Stimulated activated naive CD8-positive, alpha-beta T cell treated with anti-CD3 and anti-CD28 coated beads, Interleukin-15, Interleukin-2, amounts not matched to agents 100 ng/mL and 50 ng/mL, for 24 hours (primary cell): ENCODE data around the gene NME1.

Experiments
- H3K27ac Mint-ChIP-seq: one replicate; pipeline ENCODE4 v1.8.0; 2021; ENCODE audit warnings: mild to moderate bottlenecking, mixed read lengths
- H3K27me3 Mint-ChIP-seq: one replicate; pipeline ENCODE4 v1.8.0; 2021; ENCODE audit warnings: mixed read lengths
- H3K36me3 Mint-ChIP-seq: one replicate; pipeline ENCODE4 v1.8.0; 2021; ENCODE audit warnings: low read depth, mixed read lengths
- H3K4me1 Mint-ChIP-seq: one replicate; pipeline ENCODE4 v1.8.0; 2021; ENCODE audit warnings: low read depth, mixed read lengths
- H3K4me3 Mint-ChIP-seq: one replicate; pipeline ENCODE4 v1.8.0; 2021; ENCODE audit warnings: mild to moderate bottlenecking, mixed read lengths
- H3K9me3 Mint-ChIP-seq: one replicate; pipeline ENCODE4 v1.8.0; 2021; ENCODE audit warnings: mixed read lengths

NME1 gene

DNA sequence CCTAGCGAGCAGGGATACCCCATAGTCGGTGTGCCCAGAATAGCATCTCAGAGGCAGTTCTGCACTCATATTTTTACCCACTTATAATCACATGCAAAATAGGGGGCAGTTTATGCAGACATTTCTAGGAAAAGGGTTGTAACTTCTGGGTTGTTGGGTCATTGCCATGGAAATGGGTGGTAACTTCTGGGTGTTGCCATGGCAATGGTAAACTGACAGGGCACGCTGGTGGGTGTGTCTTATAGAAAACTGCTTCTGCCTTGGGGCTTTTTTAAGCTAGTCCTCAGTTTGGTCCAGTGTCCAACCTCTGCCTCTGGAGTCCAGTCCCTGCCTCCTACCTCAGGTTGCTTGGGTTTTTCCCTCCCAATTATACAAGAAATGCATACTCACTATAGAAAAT is 25.3 kb upstream of the NME1 start:
- Mint-ChIP-seq H3K36me3 (no peaks in the 10 kb centered on the region), H3K4me1 (peaks cover 22% of the 10 kb centered on the region), H3K4me3 (no peak overlapping the region), H3K9me3 (no peaks in the 10 kb centered on the region), H3K27ac (no peak overlapping the region), H3K27me3 (no peaks in the 10 kb centered on the region)

DNA sequence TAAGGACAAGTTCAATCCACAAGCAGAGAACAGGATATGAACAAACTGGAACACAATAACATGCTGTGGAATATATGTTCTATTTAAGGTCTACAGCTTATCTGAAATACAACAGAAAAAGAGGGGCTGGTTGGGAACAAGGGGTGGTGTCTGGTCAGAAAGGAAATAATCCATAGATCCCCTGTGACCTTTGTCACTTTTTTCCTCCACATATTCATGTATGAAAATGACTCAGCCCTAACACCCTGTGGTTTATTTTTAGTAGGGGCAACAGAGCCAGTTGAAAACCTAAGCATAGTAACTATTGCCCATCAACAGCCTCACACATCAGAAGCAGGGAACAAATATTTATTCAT is 20.4 kb upstream of the NME1 start:
- no peak overlapping the region for H3K27ac Mint-ChIP-seq
- H3K27me3 Mint-ChIP-seq = no peaks in the 10 kb centered on the region
- no peak overlapping the region for H3K4me3 Mint-ChIP-seq
- no peaks in the 10 kb centered on the region for H3K36me3 Mint-ChIP-seq
- H3K9me3 Mint-ChIP-seq = no peaks in the 10 kb centered on the region
- peaks cover 21% of the 10 kb centered on the region for H3K4me1 Mint-ChIP-seq

DNA sequence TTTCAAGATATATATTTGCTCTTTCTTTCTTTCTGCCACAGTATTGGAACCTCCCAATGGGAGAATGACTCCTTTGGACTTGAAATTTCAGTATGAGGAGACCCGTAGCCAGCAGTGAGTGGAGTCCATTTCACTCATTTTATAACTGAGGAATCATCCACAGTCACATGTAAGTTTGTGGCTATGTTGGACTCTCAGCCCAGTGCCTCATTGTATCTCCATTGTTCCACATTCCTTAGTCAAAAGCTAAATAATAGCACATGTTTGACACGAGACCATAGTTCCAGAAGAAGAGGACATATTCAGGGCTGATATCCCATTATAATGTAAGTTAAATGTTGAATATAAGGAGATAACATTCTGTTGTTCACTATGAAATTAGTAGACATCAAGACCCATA is 20.0 kb upstream of the NME1 start:
- no peaks in the 10 kb centered on the region for H3K36me3 Mint-ChIP-seq
- no peak overlapping the region for H3K4me3 Mint-ChIP-seq
- H3K27ac Mint-ChIP-seq = no peak overlapping the region
- H3K27me3 Mint-ChIP-seq = no peaks in the 10 kb centered on the region
- H3K4me1 Mint-ChIP-seq = peaks cover 17% of the 10 kb centered on the region
- H3K9me3 Mint-ChIP-seq = no peaks in the 10 kb centered on the region

DNA sequence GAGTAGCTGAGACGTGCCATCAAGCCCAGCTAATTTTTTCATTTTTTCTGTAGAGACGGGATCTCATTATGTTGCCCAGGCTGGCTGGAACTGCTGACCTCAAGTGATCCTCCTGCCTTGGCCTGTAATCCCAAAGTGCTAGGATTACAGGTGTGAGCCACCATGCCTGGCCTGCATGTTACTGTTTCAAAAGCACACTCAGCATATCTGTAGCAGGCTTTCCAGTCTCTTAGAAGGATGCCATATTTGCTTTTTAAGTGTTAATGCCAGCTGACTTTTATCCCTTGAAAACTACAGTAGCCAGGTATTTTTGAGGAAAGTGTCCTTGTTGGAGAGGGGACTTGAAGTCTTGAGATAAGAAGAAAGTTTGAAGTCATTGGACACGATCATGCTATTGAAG is 17.4 kb upstream of the NME1 start:
- H3K36me3 Mint-ChIP-seq = no peaks in the 10 kb centered on the region
- peaks cover 17% of the 10 kb centered on the region for H3K4me1 Mint-ChIP-seq
- H3K9me3 Mint-ChIP-seq = no peaks in the 10 kb centered on the region
- H3K4me3 Mint-ChIP-seq = no peak overlapping the region
- H3K27me3 Mint-ChIP-seq = no peaks in the 10 kb centered on the region
- no peak overlapping the region for H3K27ac Mint-ChIP-seq

DNA sequence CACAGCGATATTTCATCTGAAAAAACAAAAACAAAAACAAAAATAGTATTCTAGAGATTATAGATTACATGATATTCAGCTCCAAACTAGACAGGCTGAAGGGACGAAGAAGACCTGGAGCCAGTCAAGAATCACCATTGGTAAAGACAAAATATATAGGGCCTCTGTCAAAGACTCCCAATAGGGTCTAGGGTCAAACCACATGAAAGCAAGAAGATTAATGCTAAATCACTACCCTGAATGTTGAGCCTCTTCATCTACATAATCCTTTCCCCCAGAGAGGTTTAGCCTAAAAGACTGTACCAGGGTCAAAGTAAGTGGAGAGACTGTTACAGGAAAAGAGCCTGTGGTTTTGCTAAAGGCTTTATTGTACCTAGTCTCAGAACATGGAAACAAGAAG is 10.8 kb upstream of the NME1 start:
- no peaks in the 10 kb centered on the region for H3K9me3 Mint-ChIP-seq
- H3K27ac Mint-ChIP-seq = no peak overlapping the region
- no peaks in the 10 kb centered on the region for H3K36me3 Mint-ChIP-seq
- peaks cover 16% of the 10 kb centered on the region for H3K4me1 Mint-ChIP-seq
- H3K4me3 Mint-ChIP-seq = no peak overlapping the region
- H3K27me3 Mint-ChIP-seq = no peaks in the 10 kb centered on the region

DNA sequence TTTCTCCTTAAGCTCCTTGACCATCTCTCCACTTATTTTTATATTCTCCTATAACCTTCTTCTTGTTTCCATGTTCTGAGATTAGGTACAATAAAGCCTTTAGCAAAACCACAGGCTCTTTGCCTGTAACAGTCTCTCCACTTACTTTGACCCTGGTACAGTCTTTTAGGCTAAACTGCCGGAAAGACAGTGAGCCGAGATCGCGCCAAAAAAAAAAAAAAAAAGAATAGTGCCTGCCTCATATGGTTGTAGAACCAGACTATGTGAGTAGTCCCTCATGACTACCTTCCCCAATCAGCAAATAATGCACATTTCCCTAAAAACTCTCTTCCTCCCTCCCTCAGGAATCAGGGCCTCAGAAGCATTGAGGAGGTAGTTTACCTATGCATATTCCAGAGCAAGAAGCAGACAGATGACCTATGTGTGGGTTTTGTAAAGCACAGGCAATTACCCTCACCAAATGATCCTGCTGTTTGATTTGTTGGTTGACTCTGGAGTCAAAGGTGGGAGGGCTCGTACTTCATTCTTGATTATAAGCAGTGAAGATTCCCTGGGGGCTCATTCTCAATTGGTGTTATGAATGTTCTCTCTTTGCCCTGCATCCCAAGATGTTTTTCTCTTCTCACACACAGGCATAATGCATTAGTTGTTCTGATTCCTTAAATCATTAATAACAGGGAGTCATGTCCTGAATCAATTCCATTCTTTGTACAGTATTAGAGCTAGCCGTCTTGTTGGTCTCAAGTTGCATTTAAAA is 8.9 kb upstream of the NME1 start:
- Mint-ChIP-seq H3K4me3 (no peak overlapping the region), H3K36me3 (no peaks in the 10 kb centered on the region), H3K4me1 (peaks cover 20% of the 10 kb centered on the region), H3K27ac (no peak overlapping the region), H3K27me3 (no peaks in the 10 kb centered on the region), H3K9me3 (no peaks in the 10 kb centered on the region)

DNA sequence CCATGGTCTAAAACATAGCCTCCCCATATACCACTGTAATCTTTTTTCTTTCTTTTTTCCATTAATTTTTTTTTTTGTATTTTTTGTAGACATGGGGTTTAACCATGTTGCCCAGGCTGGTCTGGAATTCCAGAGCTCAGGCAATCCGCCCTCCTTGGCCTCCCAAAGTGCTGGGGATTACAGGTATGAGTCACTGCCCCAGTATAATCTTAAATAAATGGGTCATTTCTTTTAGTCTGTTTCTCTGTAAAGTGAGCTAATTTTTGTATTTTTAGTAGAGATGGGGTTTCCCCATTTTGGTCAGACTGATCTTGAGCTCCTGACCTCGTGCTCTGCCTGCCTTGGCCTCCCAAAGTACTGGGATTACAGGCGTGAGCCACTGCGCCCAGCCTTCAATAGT is 5.7 kb upstream of the NME1 start:
- Mint-ChIP-seq H3K36me3 (no peaks in the 10 kb centered on the region), H3K27ac (peak overlapping the region; percentile 77), H3K9me3 (no peaks in the 10 kb centered on the region), H3K27me3 (no peaks in the 10 kb centered on the region), H3K4me1 (peaks cover 20% of the 10 kb centered on the region), H3K4me3 (no peak overlapping the region)

DNA sequence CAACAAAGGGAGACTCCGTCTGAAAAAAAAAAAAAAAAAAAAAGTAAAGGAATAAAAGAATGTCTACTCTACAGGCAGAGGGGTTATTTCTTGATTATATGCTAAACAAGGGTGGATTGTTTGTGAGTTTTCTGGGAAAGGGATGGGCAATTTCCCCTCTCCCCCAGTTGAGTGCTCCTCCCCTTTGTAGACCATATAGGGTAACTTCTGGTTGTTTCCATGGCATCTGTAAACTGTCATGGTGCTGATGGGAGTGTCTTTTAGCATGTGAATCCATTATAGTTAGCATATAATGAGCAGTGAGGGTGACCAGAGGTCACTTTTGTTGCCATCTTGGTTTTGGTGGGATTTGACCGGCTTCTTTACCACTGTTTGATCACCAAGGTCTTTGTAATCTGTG is 4.2 kb upstream of the NME1 start:
- H3K27ac Mint-ChIP-seq = no peak overlapping the region
- peaks cover 20% of the 10 kb centered on the region for H3K4me1 Mint-ChIP-seq

DNA sequence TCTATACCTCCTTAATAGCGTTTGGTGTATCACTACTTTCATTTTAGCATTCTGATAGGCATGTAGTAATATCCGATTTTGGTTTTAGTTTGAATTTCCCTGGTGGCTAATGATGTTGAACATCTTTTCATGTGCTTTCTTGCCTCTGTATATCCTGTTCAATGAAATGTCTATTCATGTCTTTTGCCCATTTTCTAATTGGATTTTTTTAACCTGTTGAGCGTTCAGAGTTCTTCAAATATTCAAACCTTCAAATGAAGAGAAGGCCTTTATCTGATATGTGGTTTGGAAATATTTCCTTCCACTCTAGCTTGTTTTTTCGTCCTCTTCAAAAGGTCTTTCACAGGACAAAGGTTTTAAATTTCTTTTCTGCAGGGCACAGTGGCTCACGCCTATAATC is 2.4 kb upstream of the NME1 start:
- Mint-ChIP-seq H3K4me1 (peaks cover 20% of the 10 kb centered on the region), H3K36me3 (no peaks in the 10 kb centered on the region), H3K27ac (no peak overlapping the region), H3K4me3 (no peak overlapping the region), H3K27me3 (no peaks in the 10 kb centered on the region), H3K9me3 (no peaks in the 10 kb centered on the region)

More for the DNA sequence above, 4.2 kb upstream of the NME1 start:
- Mint-ChIP-seq H3K36me3 (no peaks in the 10 kb centered on the region), H3K9me3 (no peaks in the 10 kb centered on the region), H3K27me3 (no peaks in the 10 kb centered on the region), H3K4me3 (no peak overlapping the region)

DNA sequence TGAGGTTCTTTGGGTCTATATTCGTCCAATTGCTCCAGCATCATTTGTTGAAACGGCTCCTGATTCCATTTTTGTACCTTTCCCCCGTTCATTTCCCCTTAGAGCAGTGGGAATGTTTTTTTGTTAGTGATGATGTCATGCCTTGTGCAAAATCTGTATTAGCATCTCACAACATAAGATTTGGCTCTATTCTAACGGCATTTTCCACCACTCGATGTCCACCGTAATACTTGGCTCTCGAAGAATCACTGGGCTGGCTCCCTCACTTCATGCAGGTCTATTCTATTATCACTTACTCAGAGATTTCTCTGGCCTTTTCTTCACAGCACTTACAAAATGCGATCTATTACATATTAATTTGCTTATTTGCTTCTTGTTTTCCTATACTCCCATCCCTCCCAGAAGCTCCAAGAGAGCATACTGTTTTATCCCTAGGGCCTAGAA is 571 bp upstream of the NME1 start:
- peaks cover 12% of the 10 kb centered on the region for H3K36me3 Mint-ChIP-seq
- peaks cover 13% of the 10 kb centered on the region for H3K4me1 Mint-ChIP-seq
- H3K9me3 Mint-ChIP-seq = no peaks in the 10 kb centered on the region
- H3K27me3 Mint-ChIP-seq = no peaks in the 10 kb centered on the region
- H3K27ac Mint-ChIP-seq = no peak overlapping the region
- no peak overlapping the region for H3K4me3 Mint-ChIP-seq

DNA sequence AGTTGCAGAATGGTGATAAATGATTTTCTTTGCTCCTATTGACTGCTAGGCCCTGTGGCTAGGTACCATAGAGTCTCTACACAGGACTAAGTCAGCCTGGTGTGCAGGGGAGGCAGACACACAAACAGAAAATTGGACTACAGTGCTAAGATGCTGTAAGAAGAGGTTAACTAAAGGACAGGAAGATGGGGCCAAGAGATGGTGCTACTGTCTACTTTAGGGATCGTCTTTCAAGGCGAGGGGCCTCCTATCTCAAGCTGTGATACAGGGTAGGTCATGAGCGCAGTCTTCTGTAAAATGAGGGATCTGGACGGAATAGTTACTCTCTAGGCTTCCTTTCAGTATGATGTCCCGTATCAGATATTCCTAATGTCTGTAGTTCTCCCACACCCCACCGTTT is 817 bp downstream of the NME1 start:
- H3K4me1 Mint-ChIP-seq = peaks cover 11% of the 10 kb centered on the region
- no peaks in the 10 kb centered on the region for H3K27me3 Mint-ChIP-seq
- H3K27ac Mint-ChIP-seq = no peak overlapping the region
- no peak overlapping the region for H3K4me3 Mint-ChIP-seq
- no peaks in the 10 kb centered on the region for H3K9me3 Mint-ChIP-seq
- H3K36me3 Mint-ChIP-seq = peaks cover 24% of the 10 kb centered on the region

DNA sequence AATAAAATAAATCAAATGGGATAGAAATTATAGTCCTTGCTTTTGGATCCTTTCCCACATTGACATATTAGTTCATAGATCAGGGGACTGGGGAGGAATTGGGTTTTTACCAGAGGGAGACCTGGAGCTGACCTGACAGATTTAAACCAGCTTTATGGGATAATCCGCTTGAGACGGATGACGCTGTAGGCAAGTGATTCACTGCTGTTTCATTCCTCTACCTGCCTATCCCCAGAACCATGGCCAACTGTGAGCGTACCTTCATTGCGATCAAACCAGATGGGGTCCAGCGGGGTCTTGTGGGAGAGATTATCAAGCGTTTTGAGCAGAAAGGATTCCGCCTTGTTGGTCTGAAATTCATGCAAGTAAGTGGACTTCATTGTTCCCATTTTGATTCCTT is 2.1 kb downstream of the NME1 start:
- no peaks in the 10 kb centered on the region for H3K27me3 Mint-ChIP-seq
- H3K36me3 Mint-ChIP-seq = peaks cover 33% of the 10 kb centered on the region
- H3K4me3 Mint-ChIP-seq = no peak overlapping the region
- H3K4me1 Mint-ChIP-seq = peaks cover 11% of the 10 kb centered on the region
- H3K9me3 Mint-ChIP-seq = no peaks in the 10 kb centered on the region
- H3K27ac Mint-ChIP-seq = peak overlapping the region; percentile 72

DNA sequence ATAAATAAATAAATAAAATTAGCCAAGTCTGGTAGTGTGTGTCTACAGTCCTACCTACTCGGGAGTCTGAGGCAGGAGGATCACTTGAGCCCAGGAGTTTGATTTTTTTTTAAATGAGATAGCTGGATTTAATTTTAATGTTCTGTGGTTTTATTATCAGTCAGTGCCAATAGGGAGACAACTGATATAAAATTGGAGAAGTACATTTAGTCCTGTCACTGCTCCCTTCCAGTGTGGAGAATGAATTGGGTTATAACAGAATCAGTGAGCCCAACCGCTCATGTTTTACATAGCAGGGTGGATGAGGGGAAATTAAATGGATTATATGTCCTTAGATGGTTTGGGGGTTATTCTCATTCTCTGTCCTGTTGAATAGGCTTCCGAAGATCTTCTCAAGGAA is 6.2 kb downstream of the NME1 start:
- Mint-ChIP-seq H3K4me3 (no peak overlapping the region), H3K27me3 (no peaks in the 10 kb centered on the region), H3K4me1 (peaks cover 11% of the 10 kb centered on the region), H3K36me3 (peaks cover 57% of the 10 kb centered on the region), H3K9me3 (no peaks in the 10 kb centered on the region), H3K27ac (no peak overlapping the region)

DNA sequence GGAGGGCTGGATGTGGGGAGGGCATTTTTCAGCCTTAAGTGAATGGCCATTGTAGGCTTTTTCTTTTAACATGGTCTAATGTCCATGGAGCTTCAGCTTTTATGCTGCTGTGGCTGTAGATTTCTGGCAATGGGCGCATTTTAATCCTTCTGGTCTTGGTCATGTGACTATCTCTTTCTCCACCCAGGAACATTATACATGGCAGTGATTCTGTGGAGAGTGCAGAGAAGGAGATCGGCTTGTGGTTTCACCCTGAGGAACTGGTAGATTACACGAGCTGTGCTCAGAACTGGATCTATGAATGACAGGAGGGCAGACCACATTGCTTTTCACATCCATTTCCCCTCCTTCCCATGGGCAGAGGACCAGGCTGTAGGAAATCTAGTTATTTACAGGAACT is 8.2 kb downstream of the NME1 start:
- no peaks in the 10 kb centered on the region for H3K9me3 Mint-ChIP-seq
- H3K27ac Mint-ChIP-seq = no peak overlapping the region
- peaks cover 26% of the 10 kb centered on the region for H3K4me1 Mint-ChIP-seq
- H3K36me3 Mint-ChIP-seq = peaks cover 65% of the 10 kb centered on the region
- no peak overlapping the region for H3K4me3 Mint-ChIP-seq
- no peaks in the 10 kb centered on the region for H3K27me3 Mint-ChIP-seq

DNA sequence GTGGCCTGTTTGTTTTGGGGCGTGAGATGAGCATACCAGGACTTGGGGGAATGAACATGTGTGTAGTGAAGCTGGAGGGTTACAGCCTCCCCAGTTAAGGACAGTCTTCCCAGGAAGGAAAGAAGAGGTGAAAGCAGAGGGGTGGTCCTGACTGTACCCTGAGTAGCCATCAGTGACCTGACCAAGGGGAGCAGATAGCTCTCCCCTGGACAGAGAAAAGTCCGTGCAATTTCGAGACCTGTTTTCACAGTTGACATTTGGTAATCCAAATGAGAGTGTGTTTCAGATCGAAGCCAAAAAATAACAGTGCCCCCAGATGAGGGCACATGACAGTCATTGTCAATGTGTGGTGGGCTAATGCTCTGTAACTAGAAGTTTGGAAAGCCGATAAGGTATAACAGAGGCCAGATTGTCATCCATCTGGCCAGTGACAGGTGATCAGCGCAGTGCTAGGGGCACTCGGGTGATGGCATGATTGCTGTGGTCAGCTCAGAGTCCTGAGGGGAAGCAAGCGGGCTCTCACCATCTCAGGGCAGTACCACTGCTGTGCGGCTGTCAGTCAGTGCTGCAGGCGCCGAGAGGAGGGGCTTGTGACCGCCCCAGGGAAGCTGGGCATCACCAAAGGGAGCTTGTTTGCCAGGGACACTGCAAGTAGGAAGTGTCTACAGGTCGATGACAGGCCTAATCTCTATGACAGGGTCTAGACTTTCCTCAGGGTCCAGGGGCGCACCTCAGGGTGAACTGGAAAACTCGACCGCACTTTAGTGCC is 11.7 kb downstream of the NME1 start:
- peaks cover 64% of the 10 kb centered on the region for H3K36me3 Mint-ChIP-seq
- no peaks in the 10 kb centered on the region for H3K27me3 Mint-ChIP-seq
- H3K4me3 Mint-ChIP-seq = peak overlapping the region; percentile 84
- peak overlapping the region; percentile 95 for H3K27ac Mint-ChIP-seq
- H3K9me3 Mint-ChIP-seq = no peaks in the 10 kb centered on the region
- peaks cover 41% of the 10 kb centered on the region for H3K4me1 Mint-ChIP-seq
